Transverse colon (tissue), 4 donors: ENCODE data around the gene SHQ1. TPM values are rescaled to one million over a fixed set of nuclear protein-coding genes. Genes with fewer than 3 reads are reported as not detected.

Experiments
- DNase-seq: peaks from one replicate; pipeline ENCODE4 v3.0.0-alpha.2; 2019
- H3K27ac ChIP-seq, 4 donors: fragments of 200-600 bp; sonication (generic); 2 replicates each; pipeline ENCODE4 v1.5.1; 2016 to 2018; ENCODE audit warnings: inconsistent platforms in 4 of 4
- H3K27me3 ChIP-seq: fragments of 200-600 bp; sonication (generic); 2 replicates; pipeline ENCODE4 v1.5.1; 2017; ENCODE audit warnings: inconsistent platforms
- H3K36me3 ChIP-seq, 4 donors: fragments of 200-600 bp; sonication (generic); 2 replicates each; pipeline ENCODE4 v1.5.1; 2017 to 2019; ENCODE audit warnings: inconsistent platforms in 4 of 4
- H3K4me1 ChIP-seq, 4 donors: fragments of 200-600 bp; sonication (generic); 2 replicates each; pipeline ENCODE4 v1.5.1; 2017 to 2020; ENCODE audit warnings: inconsistent platforms in 4 of 4
- H3K4me3 ChIP-seq, 4 donors: fragments of 200-600 bp; sonication (generic); 1 replicate in 1 of 4; 2 replicates in 3 of 4; pipeline versions ENCODE4 v1.5.1 to v1.6.1; 2017 to 2019; ENCODE audit warnings: inconsistent platforms in 4 of 4
- H3K9me3 ChIP-seq, 2 donors: fragments of 200-600 bp; sonication (generic); 2 replicates each; pipeline ENCODE4 v1.5.1; 2017 to 2019; ENCODE audit warnings: inconsistent platforms in 2 of 2
- CTCF ChIP-seq, 5 experiments: fragments of 200-600 bp in 3 of 5; fragments of 450-650 bp in 2 of 5; sonication (generic) in 3 of 5; IDR thresholded peaks; 1 replicate in 2 of 5; 2 replicates in 3 of 5; pipeline ENCODE4 v1.5.1; 2016 to 2017; ENCODE audit warnings: antibody characterized with exemption in 5 of 5, inconsistent platforms in 3 of 5, mild to moderate bottlenecking in 2 of 5, moderate library complexity in 1 of 5
- EP300 ChIP-seq: sonication (generic); formaldehyde crosslinking; IDR thresholded peaks from one replicate; pipeline ENCODE4 v1.6.1; 2017; ENCODE audit warnings: antibody characterized with exemption, low read depth
- POLR2A ChIP-seq: fragments of 450-650 bp; IDR thresholded peaks from one replicate; pipeline ENCODE4 v1.6.1; 2016; ENCODE audit warnings: antibody characterized with exemption, mild to moderate bottlenecking, moderate library complexity
- POLR2AphosphoS5 ChIP-seq, 3 donors: sonication (generic); formaldehyde crosslinking; IDR thresholded peaks; one replicate each; pipeline ENCODE4 v1.6.1; 2016; ENCODE audit warnings: antibody characterized with exemption in 3 of 3
- WGBS, 2 donors: methylation state at CpG; one replicate each; pipeline ENCODE4 v1.1.5; 2018; ENCODE audit warnings: low coverage in 1 of 2; 5-methylcytosine and 5-hydroxymethylcytosine counted together
- in situ Hi-C, 4 donors: fragments of 200-750 bp; cut with MboI; loops; one replicate each; pipeline versions ENCODE4 v1.15.0 to v1.15.1; 2017; ENCODE audit warnings: low sequenced_read_pairs in 3 of 4, low pct_ligation_motif_present in 1 of 4, low pct_unique_long_range_greater_than_20kb in 1 of 4
- intact Hi-C: fragments of 100-400 bp; cut with DNase I; formaldehyde crosslinking; loops from one replicate; pipeline ENCODE4 v1.15.1; 2023; ENCODE audit warnings: low total_unique reads
- total RNA-seq, 4 donors: library from RNA; depleted of rRNA; stranded (reverse); fragments of >200 nt; gene quantifications; one replicate each; pipeline ENCODE4 v1.1.0, GENCODE V29; 2016

Gene SHQ1
- total RNA-seq, 4 donors from 2014 or later: 4.9 to 21.3 (median 13.1) TPM

- DNase-seq: no peak
- in situ Hi-C loops: no loop called here
- intact Hi-C loops: no loop called here
- Histone ChIP-seq H3K4me3 (no peak overlapping the region), H3K27ac (peak overlapping the region in 3 of 4 donors; percentile 29 to 70 (median 64)), H3K9me3 (no peaks in the 10 kb centered on the region), H3K4me1 (peaks cover 0 to 53% (median 31%) of the 10 kb centered on the region in 4 donors), H3K36me3 (no peaks in the 10 kb centered on the region), H3K27me3 (no peaks in the 10 kb centered on the region)
- TF ChIP-seq EP300: no peak
- TF ChIP-seq CTCF (IDR thresholded peaks at IDR 0.05): no peak
- no peak for TF ChIP-seq POLR2A
- TF ChIP-seq POLR2AphosphoS5 (IDR thresholded peaks at IDR 0.05): no peak
- 74 to 76% methylated on average over 4 of the region's 4 CpGs for WGBS, 2 donors
Observed at GRCh38 chr3:72892870-72893269, 44.6 kb upstream of the SHQ1 start.

- H3K9me3 ChIP-seq: no peaks in the 10 kb centered on the region
- intact Hi-C loops: no loop called here
- in situ Hi-C loops: no loop called here
- DNase-seq: peak; percentile 27
- H3K4me1 ChIP-seq: peaks cover 3 to 54% (median 30%) of the 10 kb centered on the region in 4 donors
- WGBS, 2 donors: 40 to 46% methylated on average over 3 to 4 of the region's 4 CpGs
- TF ChIP-seq CTCF (IDR thresholded peaks at IDR 0.05) (no peak), POLR2AphosphoS5 (IDR thresholded peaks at IDR 0.05) (peak; percentile 26 to 59 (median 33))
- H3K36me3 ChIP-seq: no peaks in the 10 kb centered on the region
- H3K27me3 ChIP-seq: no peaks in the 10 kb centered on the region
- H3K27ac ChIP-seq: peak overlapping the region; percentile 64 to 70 (median 66)
- no peak overlapping the region for H3K4me3 ChIP-seq
Observed at GRCh38 chr3:72892081-72892775, 44.0 kb upstream of the SHQ1 start.

DNA sequence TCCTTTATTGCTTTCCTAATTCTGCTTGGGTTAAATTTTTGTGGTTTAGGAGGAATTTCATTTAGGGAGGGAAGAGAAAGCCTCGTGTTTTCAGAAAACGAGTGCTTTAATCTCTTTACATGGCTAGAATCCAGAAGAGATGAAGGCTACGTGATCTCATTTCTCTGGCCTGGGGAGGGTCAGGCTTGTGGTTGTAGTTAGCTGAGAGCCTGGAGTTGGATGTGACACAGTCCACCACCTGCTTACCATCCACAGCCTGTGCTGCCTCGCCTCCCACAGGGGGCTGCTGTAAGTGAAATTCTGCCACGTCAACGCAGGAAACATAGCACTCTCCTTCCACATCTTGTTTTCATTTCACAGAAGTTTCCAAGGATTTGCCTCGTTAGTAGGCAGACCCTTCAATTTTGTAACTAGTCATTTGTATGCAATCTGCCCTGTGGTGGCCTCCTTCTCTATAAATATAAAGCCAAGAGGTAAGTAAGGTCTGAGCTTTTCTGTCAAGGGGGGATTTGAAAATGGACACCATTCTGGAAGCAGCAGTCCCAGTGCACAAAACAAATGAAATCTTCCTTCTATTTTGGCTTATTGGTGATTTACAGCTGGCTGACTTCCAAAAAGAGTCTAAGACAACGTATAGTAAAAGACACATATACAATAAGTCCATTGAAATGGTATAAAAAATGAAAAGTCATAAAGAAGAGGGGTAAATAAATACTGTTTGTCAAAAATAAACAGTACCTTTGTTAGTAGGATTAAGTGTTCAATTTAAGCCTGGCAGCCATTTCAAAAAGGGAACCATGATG, 43.0 kb upstream of the SHQ1 start:
- peak overlapping the region; percentile 64 to 70 (median 66) for H3K27ac ChIP-seq
- peak; percentile 18 for DNase-seq
- no peaks in the 10 kb centered on the region for H3K27me3 ChIP-seq
- intact Hi-C loops: no loop called here
- H3K9me3 ChIP-seq: no peaks in the 10 kb centered on the region
- 21 to 36% methylated on average over 4 to 8 of the region's 8 CpGs for WGBS, 2 donors
- no peaks in the 10 kb centered on the region for H3K36me3 ChIP-seq
- H3K4me3 ChIP-seq: no peak overlapping the region
- H3K4me1 ChIP-seq: peaks cover 9 to 55% (median 30%) of the 10 kb centered on the region in 4 donors
- TF ChIP-seq EP300 (no peak), POLR2AphosphoS5 (IDR thresholded peaks at IDR 0.05) (peak in 1 of 3 donors; percentile 31)
- in situ Hi-C loops: no loop called here

DNA sequence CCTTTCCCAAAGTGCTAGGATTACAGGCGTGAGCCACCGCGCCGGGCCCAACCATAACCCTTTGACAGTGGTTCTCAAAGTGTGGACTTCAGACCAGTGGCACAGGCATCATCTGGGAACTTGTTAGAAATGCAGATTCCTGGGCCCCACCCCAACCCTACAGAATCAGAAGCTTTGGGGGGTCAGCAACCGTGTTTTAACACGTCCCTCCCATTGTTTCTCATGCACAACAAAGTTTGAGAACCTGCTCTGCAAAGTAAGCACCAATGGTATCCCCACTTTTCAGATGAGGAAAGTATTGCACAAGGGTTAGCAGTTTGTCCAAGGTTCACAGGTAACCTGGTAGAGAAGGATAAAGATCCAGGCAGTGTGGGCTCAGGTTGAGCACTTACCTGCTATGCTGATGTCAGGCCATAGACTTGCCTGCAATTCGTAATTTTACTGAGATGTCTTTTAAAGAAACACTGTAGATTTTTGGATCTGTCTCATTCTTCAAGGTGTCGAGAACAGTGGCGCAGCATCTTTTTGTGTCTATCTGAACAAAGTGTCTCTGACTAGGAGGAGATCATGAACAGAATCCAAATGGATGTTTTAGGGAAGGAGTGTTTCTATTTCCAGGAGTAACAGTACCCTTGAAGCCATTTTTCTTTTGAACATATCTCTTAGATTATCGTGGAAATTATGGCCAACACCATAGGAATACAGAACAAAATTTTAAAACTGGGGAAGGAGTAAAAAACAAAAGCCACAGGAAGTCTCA, 42.1 kb upstream of the SHQ1 start:
- in situ Hi-C loops: no loop called here
- intact Hi-C loops: no loop called here
- no peak overlapping the region for H3K4me3 ChIP-seq
- H3K27ac ChIP-seq: peak overlapping the region; percentile 64 to 70 (median 66)
- no peak for DNase-seq
- TF ChIP-seq POLR2A: no peak
- TF ChIP-seq POLR2AphosphoS5 (IDR thresholded peaks at IDR 0.05): no peak
- TF ChIP-seq EP300: no peak
- no peak for TF ChIP-seq CTCF (IDR thresholded peaks at IDR 0.05)
- H3K36me3 ChIP-seq: no peaks in the 10 kb centered on the region
- H3K4me1 ChIP-seq: peaks cover 9 to 57% (median 30%) of the 10 kb centered on the region in 4 donors
- no peaks in the 10 kb centered on the region for H3K9me3 ChIP-seq
- H3K27me3 ChIP-seq: no peaks in the 10 kb centered on the region
- 75 to 76% methylated on average over 3 to 10 of the region's 10 CpGs for WGBS, 2 donors
